IPS-15b (cell line): ENCODE results near the gene SIRT6.

Experiments used
- H3K27me3 ChIP-seq: one replicate; pipeline ENCODE4 v1.6.1; 2013; ENCODE audit warnings: low read length; ENCODE audit not compliant: control insufficient read depth, insufficient read depth
- H3K36me3 ChIP-seq: one replicate; pipeline ENCODE4 v1.6.1; 2013; ENCODE audit warnings: low read length; ENCODE audit not compliant: control insufficient read depth, insufficient read depth
- H3K4me1 ChIP-seq: one replicate; pipeline ENCODE4 v1.6.1; 2013; ENCODE audit warnings: mild to moderate bottlenecking, low read length; ENCODE audit not compliant: control insufficient read depth, insufficient read depth
- H3K4me3 ChIP-seq: one replicate; pipeline ENCODE4 v1.5.1; 2013; ENCODE audit warnings: low read depth, low read length
- H3K9ac ChIP-seq: one replicate; pipeline ENCODE4 v1.6.1; 2013; ENCODE audit warnings: low read depth, mild to moderate bottlenecking, low read length
- H3K9me3 ChIP-seq: one replicate; pipeline ENCODE4 v1.6.1; 2013; ENCODE audit warnings: mild to moderate bottlenecking, low read length; ENCODE audit not compliant: control insufficient read depth, insufficient read depth

The SIRT6 gene

DNA sequence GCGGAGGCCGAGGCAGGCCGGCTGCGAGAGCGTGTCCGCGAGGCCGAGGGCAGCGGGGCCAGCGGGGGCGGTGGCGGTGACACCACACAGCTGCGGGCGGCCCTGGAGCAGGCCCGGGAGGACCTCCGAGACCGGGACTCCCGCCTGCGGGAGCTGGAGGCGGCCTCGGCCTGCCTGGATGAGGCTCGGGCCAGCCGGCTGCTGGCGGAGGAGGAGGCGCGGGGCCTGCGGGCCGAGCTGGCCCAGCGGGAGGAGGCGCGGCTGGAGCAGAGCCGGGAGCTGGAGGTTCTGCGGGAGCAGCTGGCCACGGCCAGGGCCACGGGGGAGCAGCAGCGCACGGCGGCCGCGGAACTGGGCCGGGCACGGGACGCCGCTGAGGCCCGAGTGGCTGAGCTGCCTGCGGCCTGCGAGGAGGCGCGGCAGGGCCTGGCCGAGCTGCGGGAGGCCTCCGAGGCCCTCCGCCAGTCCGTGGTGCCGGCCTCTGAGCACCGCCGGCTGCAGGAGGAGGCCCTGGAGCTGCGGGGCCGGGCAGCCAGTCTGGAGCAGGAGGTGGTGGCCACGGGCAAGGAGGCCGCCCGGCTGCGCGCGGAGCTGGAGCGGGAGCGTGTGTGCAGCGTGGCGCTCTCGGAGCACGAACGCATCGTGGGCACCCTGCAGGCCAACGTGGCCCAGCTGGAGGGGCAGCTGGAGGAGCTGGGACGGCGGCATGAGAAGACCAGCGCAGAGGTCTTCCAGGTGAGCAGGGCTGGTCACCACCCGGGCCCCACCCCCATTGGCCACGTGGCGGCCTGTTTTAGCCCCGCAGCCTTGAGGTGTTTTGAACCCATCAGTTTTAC, 35.3 kb upstream of the SIRT6 start:
- Histone ChIP-seq H3K4me1 (no peaks in the 10 kb centered on the region), H3K4me3 (no peak overlapping the region), H3K36me3 (peaks cover 6% of the 10 kb centered on the region), H3K9ac (no peak overlapping the region), H3K9me3 (no peaks in the 10 kb centered on the region), H3K27me3 (no peaks in the 10 kb centered on the region)

DNA sequence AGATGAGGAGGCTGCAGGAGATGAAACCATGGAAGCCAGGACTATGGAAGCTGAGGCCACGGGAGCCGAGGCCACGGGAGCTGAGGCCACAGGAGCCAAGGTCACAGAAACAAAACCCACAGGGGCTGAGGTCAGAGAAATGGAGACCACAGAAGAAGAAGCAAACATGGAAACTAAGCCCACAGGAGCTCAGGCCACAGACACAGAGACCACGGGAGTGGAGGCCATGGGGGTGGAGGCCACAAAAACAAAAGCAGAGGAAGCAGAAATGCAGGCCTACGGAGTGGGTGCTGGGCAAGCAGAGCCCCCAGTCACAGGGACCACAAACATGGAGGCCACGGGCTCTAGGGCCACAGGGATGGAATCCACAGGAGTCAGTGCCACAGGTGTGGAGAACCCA, 34.5 kb upstream of the SIRT6 start:
- no peak overlapping the region for H3K9ac ChIP-seq
- H3K9me3 ChIP-seq = no peaks in the 10 kb centered on the region
- no peak overlapping the region for H3K4me3 ChIP-seq

DNA sequence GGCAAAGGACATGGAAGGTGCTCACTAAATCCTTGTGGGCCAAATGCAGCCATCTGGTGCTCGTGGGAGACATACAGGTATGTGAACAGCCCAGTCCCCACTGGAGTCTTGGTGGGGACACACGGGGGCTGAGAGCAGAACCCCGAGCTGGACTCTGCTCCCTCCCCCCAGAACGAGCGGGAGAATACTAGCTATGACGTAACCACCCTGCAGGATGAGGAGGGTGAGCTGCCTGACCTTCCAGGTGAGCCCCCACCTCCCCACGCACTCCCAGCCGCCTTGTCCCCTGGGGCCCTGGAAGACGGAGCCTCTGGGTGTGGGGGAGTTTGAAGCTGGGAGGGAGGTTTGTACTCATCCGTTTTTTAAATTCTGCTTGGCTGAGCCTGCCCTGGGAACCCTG, 33.4 kb upstream of the SIRT6 start:
- no peaks in the 10 kb centered on the region for H3K4me1 ChIP-seq
- H3K9me3 ChIP-seq = no peaks in the 10 kb centered on the region
- no peak overlapping the region for H3K9ac ChIP-seq
- no peak overlapping the region for H3K4me3 ChIP-seq
- H3K27me3 ChIP-seq = no peaks in the 10 kb centered on the region
- H3K36me3 ChIP-seq = peaks cover 6% of the 10 kb centered on the region

More for the DNA sequence above, 34.5 kb upstream of the SIRT6 start:
- H3K36me3 ChIP-seq = peaks cover 6% of the 10 kb centered on the region
- no peaks in the 10 kb centered on the region for H3K27me3 ChIP-seq
- H3K4me1 ChIP-seq = no peaks in the 10 kb centered on the region

DNA sequence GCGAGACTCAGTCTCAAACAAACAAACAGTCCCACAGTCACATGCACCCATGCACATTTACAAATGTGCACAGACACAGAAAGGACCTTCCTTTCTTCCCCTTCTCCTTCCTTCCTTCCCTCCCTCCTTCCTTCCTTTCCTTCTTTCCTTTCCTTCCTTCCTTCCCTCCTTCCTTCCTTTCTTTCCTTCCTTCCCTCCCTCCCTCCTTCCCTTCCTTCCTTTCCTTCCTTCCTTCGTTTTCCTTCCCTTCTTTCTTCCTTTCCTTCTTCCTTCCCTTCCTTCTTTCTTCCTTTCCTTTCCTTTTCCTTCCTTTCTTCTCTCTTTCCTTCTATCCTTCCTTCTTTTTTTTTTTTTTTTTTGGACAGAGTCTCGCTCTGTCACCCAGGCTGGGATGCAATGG, 30.8 kb upstream of the SIRT6 start:
- Histone ChIP-seq H3K36me3 (peaks cover 6% of the 10 kb centered on the region), H3K4me1 (no peaks in the 10 kb centered on the region), H3K4me3 (no peak overlapping the region), H3K9ac (no peak overlapping the region), H3K27me3 (no peaks in the 10 kb centered on the region), H3K9me3 (no peaks in the 10 kb centered on the region)

DNA sequence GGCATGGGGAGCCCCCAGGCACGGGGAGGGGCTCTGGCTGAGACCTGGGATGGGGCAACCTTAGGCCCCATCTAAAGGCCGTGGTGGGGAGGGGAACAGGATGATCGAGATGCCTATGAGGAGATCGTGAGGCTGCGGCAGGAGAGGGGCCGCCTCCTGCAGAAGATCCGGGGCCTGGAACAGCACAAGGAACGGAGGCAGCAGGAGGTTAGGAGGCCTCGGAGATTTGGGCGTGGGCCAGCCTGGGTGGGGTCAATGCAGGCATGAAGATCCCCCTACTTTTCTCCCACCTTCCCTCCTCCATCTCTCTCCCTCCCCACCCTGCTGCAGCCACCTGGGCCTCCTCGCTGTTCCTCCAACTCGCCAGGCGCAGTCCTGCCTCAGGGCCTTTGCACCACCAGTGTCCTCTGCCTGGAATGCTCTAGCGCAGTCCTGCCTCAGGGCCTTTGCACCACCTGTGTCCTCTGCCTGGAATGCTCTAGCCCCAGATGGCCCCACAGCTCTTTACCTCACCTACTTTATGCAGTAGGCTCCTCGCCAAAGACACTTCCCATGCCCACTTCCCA, 27.9 kb upstream of the SIRT6 start:
- Histone ChIP-seq H3K4me3 (no peak overlapping the region), H3K36me3 (peaks cover 7% of the 10 kb centered on the region), H3K9me3 (no peaks in the 10 kb centered on the region), H3K27me3 (no peaks in the 10 kb centered on the region), H3K4me1 (peaks cover 2% of the 10 kb centered on the region), H3K9ac (no peak overlapping the region)

DNA sequence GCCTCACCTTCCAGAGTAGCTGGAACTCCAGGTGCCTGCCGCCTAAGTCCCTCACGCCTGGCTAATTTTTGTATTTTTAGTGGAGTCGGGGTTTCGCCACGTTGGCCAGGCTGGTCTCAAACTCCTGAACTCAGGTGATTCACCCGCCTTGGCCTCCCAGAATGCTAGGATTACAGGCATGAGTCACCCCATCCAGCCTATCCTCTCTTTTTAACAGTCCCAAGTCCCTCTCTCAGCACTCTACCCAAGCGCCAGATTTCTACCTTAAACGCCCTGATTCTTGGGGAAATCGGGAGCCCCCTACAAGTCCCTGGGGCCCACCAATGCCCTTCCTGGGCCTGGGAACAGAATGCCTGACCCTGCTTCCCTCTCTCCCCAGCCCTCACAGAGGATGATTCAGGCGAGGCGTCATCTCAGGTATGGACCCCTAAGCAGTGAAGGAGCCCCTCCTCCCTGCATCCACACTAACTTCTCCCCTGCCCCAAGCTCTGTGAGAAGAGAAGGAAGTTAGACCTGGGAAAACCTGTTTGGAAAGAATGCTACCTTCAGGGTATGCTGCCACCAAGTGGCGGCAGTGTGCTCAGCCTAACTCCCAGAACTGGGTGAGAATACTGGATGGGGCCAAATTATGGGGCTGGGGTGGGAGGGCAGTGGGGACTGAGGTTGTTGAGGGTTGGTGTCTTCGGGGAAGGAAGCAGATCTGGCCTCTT, 26.2 kb upstream of the SIRT6 start:
- Histone ChIP-seq H3K36me3 (peaks cover 7% of the 10 kb centered on the region), H3K9ac (no peak overlapping the region), H3K27me3 (no peaks in the 10 kb centered on the region), H3K4me1 (peaks cover 2% of the 10 kb centered on the region), H3K9me3 (no peaks in the 10 kb centered on the region), H3K4me3 (no peak overlapping the region)

DNA sequence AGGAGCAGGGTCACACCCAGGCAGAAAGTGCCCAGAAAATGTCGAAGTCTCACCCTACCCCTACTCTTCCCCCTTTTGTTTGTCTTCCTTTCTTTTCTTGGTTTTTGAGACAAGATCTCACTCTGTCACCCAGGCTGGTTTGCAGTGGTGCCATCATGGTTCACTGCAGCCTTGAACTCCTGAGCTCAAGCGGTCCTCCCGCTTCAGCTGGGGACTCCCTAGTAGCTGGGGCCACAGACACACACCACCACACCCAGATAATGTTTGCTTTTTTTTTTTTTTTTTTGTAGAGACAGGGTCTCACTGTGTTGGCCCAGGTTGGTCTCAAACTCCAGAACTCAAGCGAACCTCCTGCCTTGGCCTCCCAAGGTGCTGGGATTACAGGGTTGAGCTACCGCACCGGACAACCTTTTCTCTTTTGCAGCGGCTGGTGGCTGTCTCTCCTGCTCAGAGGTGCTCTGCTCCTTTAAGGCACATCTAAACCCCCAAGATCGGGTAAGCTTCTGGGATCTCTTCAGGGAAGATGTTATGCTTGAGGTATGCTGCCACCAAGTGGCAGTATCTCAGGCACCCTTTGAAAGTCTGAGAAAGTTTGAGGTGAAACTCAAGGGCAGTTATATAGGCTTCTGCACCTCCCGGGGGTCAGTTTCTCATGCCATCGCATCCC, 24.6 kb upstream of the SIRT6 start:
- no peaks in the 10 kb centered on the region for H3K9me3 ChIP-seq
- no peak overlapping the region for H3K9ac ChIP-seq
- H3K27me3 ChIP-seq = no peaks in the 10 kb centered on the region
- peaks cover 7% of the 10 kb centered on the region for H3K36me3 ChIP-seq
- H3K4me3 ChIP-seq = peak overlapping the region; percentile 43
- H3K4me1 ChIP-seq = peaks cover 2% of the 10 kb centered on the region

DNA sequence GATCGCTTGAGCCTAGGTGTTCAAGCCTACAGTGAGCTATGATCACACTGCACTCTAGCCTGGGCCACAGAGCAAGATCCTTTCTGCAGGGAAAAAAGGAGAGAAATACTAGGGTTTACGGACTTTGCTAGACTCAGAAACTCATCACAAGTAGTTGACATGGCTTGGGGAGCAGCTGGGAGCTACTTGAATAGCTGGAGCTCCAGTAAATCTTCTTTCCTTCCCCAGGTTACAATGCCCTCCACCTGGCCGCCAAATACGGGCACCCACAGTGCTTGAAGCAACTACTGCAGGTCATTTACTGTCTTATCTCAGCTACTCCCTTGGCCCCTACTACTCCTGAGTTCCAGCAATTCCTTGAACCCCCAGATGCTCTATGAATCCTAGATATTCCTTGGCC, 19.4 kb upstream of the SIRT6 start:
- H3K4me1 ChIP-seq = no peaks in the 10 kb centered on the region
- H3K27me3 ChIP-seq = peaks cover 13% of the 10 kb centered on the region
- H3K36me3 ChIP-seq = peaks cover under 1% of the 10 kb centered on the region
- no peak overlapping the region for H3K9ac ChIP-seq
- no peak overlapping the region for H3K4me3 ChIP-seq
- H3K9me3 ChIP-seq = no peaks in the 10 kb centered on the region

DNA sequence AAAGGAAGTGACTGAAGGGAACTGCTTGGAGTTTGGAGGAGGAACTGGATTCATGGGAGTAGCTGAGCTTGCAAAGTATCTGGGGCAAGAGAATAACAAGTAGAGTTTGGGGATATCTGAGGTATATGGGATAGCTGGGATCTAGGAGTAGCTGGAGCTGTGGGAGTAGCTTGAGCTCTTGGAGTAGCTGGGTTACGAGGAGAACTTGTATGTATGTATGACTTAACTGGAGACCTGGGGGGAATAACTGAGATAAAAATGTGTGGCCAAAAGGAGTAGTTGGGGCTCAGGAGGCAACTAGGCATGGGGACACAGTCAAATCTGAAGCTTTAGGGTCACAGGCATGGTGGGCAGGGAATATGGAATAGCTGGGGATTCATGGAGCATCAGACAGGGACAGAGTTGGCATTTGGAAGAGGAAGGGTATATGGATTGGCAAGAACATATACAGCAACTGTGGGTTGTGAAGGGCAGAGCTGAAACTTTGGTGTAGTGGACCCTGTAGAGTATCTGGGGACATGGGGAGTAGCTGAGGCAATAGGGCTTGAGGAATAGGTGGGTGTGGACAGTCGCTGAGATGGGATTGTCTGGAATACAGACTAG, 18.7 kb upstream of the SIRT6 start:
- no peak overlapping the region for H3K4me3 ChIP-seq
- no peaks in the 10 kb centered on the region for H3K9me3 ChIP-seq
- H3K27me3 ChIP-seq = peaks cover 13% of the 10 kb centered on the region

DNA sequence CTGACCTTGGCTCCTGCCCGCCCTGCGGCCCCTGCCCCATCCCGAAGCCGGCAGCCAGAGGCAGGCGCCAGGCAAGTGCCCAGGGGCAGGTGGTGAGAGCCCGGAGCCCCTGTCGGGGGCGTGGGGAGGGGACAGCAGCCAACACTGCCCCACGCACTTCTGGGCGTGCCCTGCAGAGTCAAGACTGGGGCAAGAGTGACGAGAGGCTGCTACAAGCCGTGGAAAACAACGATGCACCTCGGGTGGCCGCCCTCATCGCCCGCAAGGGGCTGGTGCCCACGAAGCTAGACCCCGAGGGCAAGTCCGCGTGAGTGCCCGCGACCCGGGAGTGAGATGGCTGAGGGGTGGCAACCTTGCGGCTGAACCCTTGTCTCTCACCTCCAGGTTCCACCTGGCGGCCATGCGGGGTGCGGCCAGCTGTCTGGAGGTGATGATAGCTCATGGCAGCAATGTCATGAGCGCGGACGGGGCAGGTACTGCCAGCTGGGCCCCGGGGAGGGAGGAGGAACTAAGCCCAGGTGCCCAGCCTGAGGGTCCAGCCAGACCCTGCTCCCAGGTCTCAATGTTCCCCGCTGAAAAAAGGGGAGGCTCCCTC, 17.4 kb upstream of the SIRT6 start:
- Histone ChIP-seq H3K27me3 (peaks cover 13% of the 10 kb centered on the region), H3K9ac (no peak overlapping the region)

More for the DNA sequence above, 18.7 kb upstream of the SIRT6 start:
- Histone ChIP-seq H3K36me3 (no peaks in the 10 kb centered on the region), H3K4me1 (no peaks in the 10 kb centered on the region), H3K9ac (no peak overlapping the region)

More for the DNA sequence above, 17.4 kb upstream of the SIRT6 start:
- Histone ChIP-seq H3K4me1 (no peaks in the 10 kb centered on the region), H3K36me3 (no peaks in the 10 kb centered on the region), H3K9me3 (no peaks in the 10 kb centered on the region), H3K4me3 (peak overlapping the region; percentile 26)
